Fibroblast of pulmonary artery (primary cell): Measurements from ENCODE around the gene ZNF8.

Experiments used
- DNase-seq: peaks from one replicate; pipeline ENCODE4 v3.0.0-alpha.2; 2010; ENCODE audit warnings: low read depth
- H3K4me3 ChIP-seq: replicated peaks from 2 replicates; pipeline ENCODE4 v1.5.1; 2011; ENCODE audit warnings: low read depth, mild to moderate bottlenecking, control low read depth, low read length, moderate library complexity
- CTCF ChIP-seq: IDR thresholded peaks from 2 replicates; pipeline ENCODE4 v1.5.1; 2011; ENCODE audit warnings: mild to moderate bottlenecking, control low read depth, low read length, inconsistent platforms; ENCODE audit errors: missing control alignments

ZNF8 gene

GRCh38 chr19:58261968-58262921 is 16.5 kb upstream of the ZNF8 start:
- no peak overlapping the region for H3K4me3 ChIP-seq
- no peak for TF ChIP-seq CTCF
- peak; percentile 16 for DNase-seq

- no peak for TF ChIP-seq CTCF
- DNase-seq = no peak
- H3K4me3 ChIP-seq = no peak overlapping the region
Observed at GRCh38 chr19:58262922-58263296, 15.8 kb upstream of the ZNF8 start.

- no peak for TF ChIP-seq CTCF
- H3K4me3 ChIP-seq = no peak overlapping the region
- DNase-seq = no peak
Observed at GRCh38 chr19:58265100-58265499, 13.7 kb upstream of the ZNF8 start.

- no peak overlapping the region for H3K4me3 ChIP-seq
- DNase-seq = no peak
- TF ChIP-seq CTCF = no peak
Observed at GRCh38 chr19:58268344-58268743, 10.4 kb upstream of the ZNF8 start.

- H3K4me3 ChIP-seq = no peak overlapping the region
- peak; percentile 24 for DNase-seq
- TF ChIP-seq CTCF = no peak
Observed at GRCh38 chr19:58274771-58275201, 4.0 kb upstream of the ZNF8 start.

- TF ChIP-seq CTCF = no peak
- DNase-seq = no peak
- H3K4me3 ChIP-seq = no peak overlapping the region
Observed at GRCh38 chr19:58275564-58275963, 3.2 kb upstream of the ZNF8 start.

GRCh38 chr19:58277197-58277596 is 1.6 kb upstream of the ZNF8 start:
- no peak for TF ChIP-seq CTCF
- H3K4me3 ChIP-seq = no peak overlapping the region
- no peak for DNase-seq
